Right kidney (tissue), 1 donor: ENCODE results near the gene ZNF410.
"Not testable (repeated sequence)": the region's sequence is repeated elsewhere in the genome, so short reads cannot be mapped to it uniquely, and the experiment has no call there.

ENCODE experiments used
- DNase-seq: peaks from one replicate; pipeline ENCODE4 v3.0.0-alpha.2; 2016

The ZNF410 gene

DNA sequence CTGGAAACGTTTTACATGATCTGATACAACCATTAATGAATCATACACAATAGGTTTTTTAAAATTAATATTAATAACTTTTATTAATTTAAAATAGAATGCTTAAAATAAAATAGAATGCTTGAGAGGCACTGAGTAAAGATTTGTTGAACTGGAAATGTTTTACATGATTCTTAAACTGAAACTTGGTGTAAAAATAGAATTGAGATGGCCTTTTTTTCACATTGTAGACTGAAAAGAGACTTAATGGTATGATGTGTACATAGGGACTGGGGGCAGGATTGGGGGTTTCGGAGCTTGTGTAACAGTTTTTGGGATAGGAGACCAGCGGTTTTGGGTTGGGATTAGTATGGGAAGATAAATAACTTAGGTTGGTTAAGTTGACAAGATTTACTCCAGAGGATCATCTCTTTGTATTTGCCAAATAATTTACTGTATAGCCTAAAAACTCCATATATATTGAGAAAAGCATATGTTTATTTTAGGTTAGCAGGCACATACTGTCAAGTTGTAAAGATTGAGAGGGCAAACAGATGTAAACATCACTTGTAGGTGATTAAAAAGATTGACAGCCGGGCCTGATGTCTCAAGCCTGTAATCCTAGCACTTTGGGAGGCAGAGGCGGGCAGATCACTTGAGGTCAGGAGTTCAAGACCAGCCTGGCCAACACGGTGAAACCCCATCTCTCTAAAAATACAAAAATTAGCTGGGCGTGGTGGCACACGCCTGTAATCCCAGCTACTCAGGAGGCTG, 2.0 kb upstream of the ZNF410 start:
- DNase-seq, result no peak

DNA sequence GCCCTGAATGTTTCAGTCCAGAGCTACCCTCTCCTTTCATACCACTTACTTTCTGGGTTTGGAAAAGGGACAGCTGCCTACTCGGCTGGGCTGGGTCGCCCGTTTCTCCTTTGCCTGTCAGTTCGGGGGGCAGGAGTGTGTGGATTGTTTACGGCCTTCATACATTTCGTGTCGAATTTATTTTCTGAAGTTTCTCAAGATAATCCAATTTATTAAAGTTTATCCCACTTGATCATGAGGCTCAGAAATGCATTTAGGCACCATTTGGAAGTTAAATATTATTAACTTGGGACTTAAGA, 608 bp downstream of the ZNF410 start:
- DNase-seq, result no peak

DNA sequence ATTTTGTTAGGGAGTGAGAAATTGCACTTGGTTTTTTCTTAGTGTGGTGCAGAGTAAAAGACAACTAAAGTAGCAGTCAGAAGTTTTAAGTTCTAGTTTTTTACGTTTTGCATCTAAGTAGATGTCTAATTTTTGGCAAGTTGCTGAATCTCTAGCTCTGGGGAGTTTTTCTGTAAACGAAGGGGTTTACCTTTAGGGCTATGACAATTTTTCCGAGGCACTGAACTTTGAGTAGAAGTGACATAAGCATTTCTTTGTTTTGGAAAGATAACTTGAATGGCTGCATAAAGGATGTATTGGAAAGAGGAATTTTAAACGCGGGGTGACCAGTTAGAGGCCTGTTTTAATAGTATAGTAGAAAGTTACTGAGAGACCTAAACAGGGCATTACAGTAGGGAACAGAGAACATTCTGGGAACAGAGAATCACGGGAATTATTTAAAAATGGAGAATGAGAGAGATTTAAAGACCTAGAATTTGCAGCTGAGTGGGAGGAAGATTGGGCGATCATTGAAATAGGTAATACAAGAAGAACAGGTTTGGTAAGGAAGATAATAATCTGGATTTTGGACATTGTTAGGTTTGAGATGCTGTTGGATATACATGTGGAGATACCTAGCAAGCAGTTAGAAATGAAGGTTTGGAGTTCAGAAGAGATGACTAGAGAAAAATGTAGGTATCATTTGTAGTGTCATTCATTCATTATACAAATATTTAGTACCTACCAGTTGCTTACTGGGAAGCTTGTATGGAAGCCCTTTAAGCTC, 1.2 kb downstream of the ZNF410 start:
- no peak for DNase-seq

DNA sequence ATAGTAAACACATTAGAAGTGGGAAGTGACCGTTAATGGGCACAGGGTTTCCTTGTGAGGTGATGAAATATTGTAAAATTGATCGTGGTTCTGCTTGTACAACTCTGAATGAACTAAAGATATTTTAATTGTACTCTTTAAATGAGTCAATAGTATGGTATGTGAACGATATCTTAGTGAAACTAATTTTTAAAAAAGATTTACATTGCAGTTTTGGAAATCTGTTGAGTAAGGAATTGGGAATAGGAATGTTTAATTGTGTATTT, 1.7 kb downstream of the ZNF410 start:
- no peak for DNase-seq

DNA sequence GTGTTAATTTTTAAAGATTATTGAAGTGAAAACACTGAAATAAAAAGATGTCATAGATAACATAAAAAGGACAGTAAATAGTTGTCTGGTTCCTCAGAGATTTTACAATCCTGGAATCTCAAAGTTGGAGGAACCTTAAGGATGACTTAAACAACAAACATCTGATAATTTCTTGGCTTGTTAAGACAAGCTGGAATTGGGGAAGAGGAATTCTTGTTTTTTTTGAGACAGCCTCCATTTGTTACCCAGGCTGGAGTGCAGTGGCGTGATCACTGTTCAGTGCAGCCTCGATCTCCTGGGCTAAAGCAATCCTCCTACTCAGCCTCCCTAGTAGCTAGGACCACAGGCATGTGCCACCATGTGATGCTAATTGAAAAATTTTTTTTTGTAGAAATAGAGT, 2.3 kb downstream of the ZNF410 start:
- DNase-seq, result no peak

DNA sequence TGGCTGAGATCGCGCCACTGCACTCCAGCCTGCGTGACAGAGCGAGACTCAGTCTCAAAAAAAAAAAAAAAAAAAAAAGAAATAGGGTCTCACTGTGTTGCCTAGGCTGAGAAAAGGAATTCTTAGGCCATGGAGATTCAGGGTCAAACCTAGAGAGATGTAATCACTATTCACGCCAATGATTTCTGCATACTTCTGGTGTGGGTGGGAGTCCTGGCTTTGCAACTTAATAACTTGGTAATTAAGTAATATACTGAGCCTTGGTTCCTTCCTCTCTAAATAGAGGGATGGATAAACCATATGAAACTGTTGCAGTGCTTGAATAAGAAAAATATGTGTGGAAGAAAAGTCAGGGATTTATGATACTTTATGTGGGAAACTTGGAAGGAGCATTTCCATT, 2.7 kb downstream of the ZNF410 start:
- DNase-seq, result no peak

DNA sequence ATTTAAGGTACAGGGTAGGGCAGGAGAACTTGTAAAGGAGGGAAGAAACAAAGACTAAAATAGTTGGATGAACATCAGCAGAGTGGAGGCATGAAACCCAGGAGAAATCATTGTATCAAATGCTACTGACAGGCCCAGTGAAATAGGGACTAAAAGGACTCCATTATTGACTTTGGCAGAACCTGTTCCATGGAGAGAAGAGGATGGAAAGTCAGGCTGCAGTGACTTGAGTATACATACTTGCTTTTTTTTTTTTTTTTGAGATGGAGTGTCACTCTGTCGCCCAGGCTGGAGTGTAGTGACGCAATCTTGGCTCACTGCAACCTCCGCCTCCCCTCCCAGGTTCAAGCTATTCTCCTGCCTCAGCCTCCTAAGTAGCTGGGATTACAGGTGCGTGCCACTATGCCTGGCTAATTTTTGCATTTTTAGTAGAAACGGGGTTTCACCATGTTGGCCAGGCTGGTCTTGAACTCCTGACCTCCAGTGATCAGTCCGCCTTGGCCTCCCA, 7.6 kb downstream of the ZNF410 start:
- DNase-seq, result not testable (repeated sequence)

DNA sequence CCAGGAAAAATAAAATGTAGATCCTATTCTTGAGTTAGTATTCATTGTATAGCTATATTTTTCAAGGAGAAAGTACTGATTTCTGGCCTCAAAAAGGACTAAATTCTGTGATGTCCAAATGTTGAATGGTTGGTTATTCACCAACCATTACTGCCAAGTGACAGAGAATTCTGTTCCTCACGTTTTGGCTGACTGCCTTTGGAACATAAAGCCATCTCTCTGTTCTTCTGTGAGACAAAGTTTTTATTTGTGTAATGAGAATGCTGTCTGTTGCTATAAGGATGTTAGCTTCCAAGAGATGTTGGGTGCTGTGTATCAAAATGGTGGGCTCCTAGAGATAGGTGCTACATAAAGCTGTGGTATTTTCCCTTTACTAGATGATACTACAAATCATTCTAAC, 9.3 kb downstream of the ZNF410 start:
- DNase-seq, result no peak

DNA sequence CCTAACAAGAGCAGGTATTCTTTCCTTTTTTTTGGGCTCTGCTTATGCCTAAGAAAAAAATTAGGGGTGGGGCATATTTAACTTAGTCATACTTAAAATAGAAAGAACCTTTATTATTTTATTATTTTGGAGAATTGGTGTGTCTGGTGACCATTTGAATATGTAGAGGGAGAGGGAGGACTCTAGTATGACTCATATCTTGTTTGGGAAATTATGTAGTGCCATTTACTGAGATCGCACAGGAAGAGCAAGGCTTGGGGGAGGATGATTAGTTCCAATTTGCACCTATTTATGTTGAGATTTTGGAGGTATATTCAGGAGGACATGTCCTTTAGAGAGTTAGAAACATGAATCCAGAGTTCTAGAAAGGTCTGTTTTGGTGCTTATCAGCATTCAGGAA, 9.9 kb downstream of the ZNF410 start:
- no peak for DNase-seq

DNA sequence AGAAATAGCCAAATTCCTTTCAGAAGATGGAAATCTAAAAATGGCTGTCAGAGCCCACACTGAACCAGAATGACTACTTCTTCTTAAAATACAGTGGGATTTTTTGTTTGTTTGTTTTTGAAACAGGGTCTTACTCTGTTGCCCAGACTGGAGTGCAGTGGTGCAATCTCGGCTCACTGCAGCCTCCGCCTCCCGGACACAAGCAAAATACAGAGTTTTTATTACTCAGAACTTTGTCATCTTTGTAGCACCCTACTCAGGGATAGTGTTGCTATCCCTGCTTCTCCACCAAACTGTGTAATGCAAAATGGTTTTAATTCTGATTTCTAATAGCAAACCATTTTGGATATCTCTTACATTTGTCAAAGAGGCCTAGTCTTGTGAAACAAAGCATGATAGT, 16.4 kb downstream of the ZNF410 start:
- no peak for DNase-seq

DNA sequence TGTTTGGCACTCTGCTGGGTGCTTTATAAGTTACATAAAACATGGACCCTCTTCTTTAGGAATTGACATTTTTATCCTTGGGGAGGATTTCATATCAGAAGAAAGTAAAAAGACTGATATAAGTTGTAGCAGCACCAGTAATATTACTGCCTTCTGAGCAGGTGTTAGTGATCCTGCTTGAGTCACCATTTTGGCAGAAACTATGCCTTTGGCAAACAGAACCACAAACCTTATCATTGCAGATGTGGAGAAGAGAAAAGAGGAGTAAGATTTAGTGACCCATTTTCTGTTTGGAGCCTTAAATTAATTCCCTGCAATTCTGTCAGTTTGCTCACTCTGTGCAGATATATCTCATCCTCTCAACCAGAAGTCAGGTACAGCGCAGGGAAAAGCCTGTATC, 23.0 kb downstream of the ZNF410 start:
- DNase-seq, result no peak

DNA sequence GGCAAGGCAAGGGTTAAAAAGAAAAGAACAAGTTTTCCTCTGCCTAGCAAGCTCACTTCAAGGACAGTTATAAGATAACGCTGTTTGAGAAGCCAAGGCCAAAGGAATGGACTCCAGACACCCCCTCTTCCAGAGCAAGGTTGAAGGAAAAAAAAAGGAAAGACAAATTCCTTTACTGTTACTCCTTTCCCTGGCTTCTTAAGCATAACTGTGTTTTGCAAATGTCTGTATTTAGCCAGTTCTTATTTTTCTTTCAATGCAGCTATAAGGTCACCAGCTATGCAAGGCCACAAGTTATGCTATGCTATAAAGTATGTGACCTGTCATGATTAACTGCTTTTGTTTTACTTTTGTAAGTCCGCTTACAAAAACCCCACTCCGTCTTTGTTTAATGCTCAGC, 26.6 kb downstream of the ZNF410 start:
- DNase-seq, result no peak

DNA sequence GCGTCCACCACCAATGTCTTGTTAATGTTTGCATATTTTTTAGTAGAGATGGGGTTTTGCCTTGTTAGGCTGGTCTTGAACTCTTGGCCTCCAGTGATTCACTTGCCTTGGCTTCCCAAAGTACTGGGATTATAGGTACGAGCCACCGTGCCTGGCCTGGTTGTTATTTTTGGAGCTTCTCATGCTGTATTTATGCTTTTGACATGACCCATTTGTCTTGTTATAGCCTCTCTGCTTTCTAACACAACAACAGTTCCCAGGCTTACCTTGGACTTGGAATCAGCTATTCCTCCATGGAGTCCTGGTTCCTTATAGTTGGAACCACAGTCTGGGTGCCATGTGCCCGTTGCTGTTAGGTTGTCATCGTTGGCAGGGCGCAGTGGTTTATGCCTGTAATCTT, 29.7 kb downstream of the ZNF410 start:
- DNase-seq, result no peak

DNA sequence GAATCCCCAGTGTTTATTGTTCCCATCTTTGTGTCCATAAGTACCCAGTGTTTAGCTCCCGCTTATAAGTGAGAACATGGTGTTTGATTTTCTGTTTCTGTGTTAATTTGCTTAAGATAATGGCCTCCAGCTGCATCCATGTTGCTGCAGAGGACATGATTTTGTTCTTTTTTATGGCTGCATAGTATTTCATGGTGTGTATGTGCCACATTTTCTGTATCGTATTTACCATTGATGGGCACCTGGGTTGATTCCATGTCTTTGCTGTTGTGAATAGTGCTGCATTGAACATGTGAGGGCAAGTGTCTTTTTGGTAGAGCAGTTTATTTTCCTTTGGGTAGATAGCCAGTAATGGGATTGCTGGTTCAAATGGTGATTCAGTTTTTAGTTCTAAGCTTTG, 32.8 kb downstream of the ZNF410 start:
- not testable (repeated sequence) for DNase-seq

DNA sequence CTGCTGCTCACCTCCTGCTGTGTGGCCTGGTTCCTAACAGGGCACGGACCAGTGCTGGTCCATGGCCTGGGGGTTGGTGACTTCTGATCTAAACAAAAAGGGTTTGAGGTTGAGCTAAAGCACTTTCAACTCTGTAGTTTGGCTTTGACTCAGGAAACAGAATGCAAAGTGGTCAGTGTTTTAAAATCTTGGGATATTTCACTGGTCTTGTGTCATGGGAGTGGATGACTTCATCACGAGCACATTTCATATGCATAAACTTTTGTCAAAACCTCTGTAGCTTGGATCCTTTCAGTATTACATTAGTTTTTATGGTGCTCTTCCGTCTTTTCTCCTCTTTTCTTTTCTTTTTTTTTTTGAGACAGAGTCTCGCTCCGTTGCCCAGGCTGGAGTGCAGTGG, 37.7 kb downstream of the ZNF410 start:
- no peak for DNase-seq

DNA sequence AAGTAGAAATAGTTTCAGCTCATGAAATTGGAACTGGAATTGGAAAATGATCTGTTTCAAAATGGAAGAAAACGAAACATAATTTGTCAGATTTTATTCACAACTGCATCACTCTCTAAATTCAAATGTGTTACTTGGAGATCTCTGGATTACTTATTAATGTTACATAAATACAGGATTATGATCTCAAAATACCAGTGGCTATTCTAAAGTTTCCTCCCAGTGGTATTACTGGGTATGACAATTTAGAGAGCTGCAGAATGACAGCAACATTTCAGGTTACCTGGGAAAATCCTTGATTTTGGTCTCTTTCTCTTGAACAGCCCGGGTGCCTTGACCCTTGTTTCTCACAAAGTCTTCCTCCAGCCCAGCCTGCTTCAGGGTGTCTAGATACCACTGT, 49.0 kb downstream of the ZNF410 start:
- no peak for DNase-seq

DNA sequence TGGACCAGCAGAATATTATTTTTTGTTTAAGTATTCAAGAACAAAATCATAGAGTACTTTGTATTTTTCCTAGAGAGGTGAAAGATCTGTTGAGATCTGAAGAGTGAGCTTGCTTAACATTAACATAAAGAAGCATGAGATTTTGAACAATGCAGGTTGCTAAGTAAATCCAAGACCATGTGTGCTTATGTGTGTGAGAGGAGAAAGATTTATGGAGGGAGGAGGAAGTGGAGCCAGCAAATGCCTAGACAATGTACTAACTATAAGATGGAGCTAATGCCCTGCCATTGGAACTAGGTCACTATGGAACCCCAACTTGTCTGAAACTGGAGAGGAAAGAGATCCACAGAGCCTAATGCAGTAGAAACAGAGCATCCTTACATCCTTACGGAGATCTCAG, 49.9 kb downstream of the ZNF410 start:
- no peak for DNase-seq

DNA sequence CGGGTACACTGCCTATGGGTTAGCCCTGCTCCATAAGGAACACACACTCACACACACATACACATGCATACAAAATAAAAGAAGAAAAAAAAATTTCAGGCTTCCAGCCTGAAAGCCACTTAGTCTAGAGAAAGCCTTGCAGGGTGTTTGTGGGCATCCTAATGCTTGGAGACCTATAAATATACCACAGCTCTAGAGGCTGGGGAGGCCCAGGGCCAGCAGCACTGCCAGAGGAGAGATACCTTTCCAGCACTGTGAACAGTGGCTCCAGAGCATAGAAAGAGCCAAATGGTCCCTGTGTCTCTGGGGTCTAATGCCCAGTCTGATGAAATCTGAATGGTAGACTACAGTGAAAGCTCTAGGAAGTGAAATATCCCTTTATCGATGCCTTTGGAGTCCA, 50.4 kb downstream of the ZNF410 start:
- no peak for DNase-seq

DNA sequence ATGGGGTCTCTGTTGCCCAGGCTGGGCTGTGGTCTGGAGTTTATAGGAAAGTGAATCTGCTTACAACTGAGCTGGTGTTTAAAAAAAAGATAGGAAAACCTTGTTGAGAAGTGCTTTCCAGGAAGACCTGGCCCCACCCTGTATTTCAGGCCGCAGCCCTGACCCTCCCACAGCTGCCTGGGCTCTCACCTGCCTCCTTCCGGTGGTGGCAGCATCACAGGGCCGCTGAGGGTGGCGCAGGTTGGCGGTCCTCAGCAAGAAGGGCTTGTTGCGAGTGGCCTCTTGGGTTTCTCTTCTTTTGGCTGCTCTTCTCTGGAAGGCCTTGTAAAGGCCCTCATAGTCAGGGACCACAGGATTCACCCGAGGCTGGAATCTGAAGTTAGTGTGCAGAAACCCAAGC, 55.5 kb downstream of the ZNF410 start:
- DNase-seq, result no peak

DNA sequence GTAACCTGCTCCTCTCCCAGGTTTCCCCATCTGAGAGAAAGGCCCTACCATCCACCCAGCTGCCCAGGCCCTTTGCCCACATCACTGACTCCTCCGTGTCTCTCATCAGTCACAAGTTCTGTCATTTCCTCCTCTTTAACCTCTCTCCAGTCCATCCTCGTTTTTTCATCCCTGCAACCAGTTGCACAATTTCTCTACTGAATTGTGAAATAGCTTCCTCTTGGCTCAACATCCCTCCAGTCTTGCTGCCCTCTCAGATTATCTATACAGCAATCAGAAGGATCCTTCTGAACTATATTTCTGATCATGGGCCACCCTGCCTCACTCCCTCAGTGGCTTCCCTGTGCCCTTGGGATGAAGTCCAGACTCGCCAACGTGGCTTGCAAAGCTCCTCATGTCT, 56.4 kb downstream of the ZNF410 start:
- DNase-seq, result no peak

DNA sequence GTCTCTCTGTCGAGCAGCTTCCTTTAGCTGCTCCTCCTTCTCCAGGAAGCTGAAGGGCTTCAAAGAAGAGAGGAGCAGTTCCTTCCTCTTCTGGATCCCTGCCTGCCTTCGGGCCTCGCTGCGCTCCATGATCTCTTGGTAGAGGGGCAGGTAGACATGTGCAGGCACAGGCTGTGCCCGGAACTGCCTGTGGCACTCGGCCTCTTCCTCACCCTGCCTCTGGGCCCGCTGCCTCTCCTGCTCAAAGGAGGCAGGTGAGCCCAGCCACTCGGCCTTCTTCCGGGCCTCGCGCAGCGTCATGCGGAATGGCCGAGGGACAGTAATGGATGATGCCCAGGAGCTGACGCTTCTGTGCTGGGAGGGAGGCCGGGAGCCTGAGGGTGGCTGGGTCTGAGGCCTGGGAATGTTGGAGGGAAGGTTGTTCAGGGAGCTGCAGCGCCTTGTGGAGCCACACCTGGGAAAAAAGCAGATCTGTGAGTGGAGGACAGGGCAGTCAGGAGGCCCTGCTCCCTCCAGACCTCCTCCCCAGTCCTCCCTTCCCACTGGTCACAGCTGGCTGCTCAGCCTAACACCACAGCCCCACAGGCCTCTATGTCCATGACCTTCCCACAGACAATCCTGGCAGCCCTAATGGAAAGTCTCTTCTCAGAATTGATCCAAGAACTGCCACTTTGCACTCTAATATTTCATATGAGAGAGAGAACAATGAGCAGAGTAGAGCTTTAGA, 57.9 kb downstream of the ZNF410 start:
- no peak for DNase-seq

DNA sequence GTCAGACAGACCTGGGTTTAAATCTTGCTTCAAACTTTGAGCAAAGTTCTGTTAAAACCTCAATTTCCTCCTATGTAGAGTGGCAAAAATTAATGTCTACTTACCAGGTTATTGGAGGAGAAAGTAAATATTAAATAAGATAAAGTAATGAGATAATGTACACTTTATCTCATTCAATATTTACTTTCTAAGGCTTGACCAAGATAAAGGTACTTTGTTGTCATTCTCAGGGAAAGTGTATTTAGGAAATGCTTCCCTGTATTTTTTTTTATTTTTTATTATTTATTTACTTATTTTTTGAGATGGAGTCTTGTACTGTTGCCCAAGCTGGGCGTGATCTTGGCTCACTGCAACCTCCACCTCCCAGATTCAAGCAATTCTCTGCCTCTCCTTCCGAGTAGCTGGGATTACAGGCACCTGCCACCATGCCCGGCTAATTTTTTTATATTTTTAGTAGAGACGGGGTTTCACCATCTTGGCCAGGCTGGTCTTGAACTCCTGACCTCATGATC, 58.6 kb downstream of the ZNF410 start:
- no peak for DNase-seq
